NT2/D1 (cell line): ENCODE results near the gene ITGAL.

Experiments used
- SUZ12 ChIP-seq: IDR thresholded peaks from 2 replicates; pipeline ENCODE4 v1.6.1; 2011; ENCODE audit not compliant: insufficient read length, insufficient read depth; ENCODE audit errors: extremely low read depth
- YY1 ChIP-seq: IDR thresholded peaks from 2 replicates; pipeline ENCODE4 v1.6.1; 2011; ENCODE audit not compliant: insufficient read length, insufficient read depth

GRCh38 chr16:30554557-30555314 is 82.2 kb downstream of the ITGAL start:
- TF ChIP-seq YY1: no peak
- no peak for TF ChIP-seq SUZ12
